ENCODE results near the gene CYTIP.

Gene CYTIP

GRCh38 chr2:157440404-157441071 is 3.4 kb downstream of the CYTIP start:
- POLR2A ChIA-PET, result no interaction called here
- DNase-seq (ENCODE audit: extremely low spot score), result no peak
- TF ChIP-seq TARDBP (IDR thresholded peaks at IDR 0.05) (no peak), HDGF (IDR thresholded peaks at IDR 0.05; ENCODE audit: borderline replicate concordance) (no peak), SUZ12 (IDR thresholded peaks at IDR 0.05) (no peak), SP1 (IDR thresholded peaks at IDR 0.05) (no peak), FOXM1 (IDR thresholded peaks at IDR 0.05; ENCODE audit: borderline replicate concordance) (no peak), LEF1 (IDR thresholded peaks at IDR 0.05; ENCODE audit: borderline replicate concordance) (no peak), CTBP1 (IDR thresholded peaks at IDR 0.05; ENCODE audit: borderline replicate concordance) (no peak), ZNF384 (IDR thresholded peaks at IDR 0.05) (no peak), ELF4 (IDR thresholded peaks at IDR 0.05) (no peak), NFRKB (IDR thresholded peaks at IDR 0.05) (no peak), FOXK2 (IDR thresholded peaks at IDR 0.05) (no peak), FOXA1 (IDR thresholded peaks at IDR 0.05) (no peak), ARNT (IDR thresholded peaks at IDR 0.05) (no peak), L3MBTL2 (conservative IDR thresholded peaks at IDR 0.05) (no peak), BHLHE40 (IDR thresholded peaks at IDR 0.05; ENCODE audit: borderline replicate concordance) (no peak), PKNOX1 (IDR thresholded peaks at IDR 0.05) (no peak)
- CTCF ChIA-PET, result interaction anchor here (0.6 kb wide), 1 partner anchor 356 kb away, joined by 4 read pairs; no protein-coding TSS in a partner anchor

GRCh38 chr2:157439824-157440186 is 4.1 kb downstream of the CYTIP start:
- TF ChIP-seq ARNT (IDR thresholded peaks at IDR 0.05) (no peak), CTBP1 (IDR thresholded peaks at IDR 0.05; ENCODE audit: borderline replicate concordance) (no peak), HDGF (IDR thresholded peaks at IDR 0.05; ENCODE audit: borderline replicate concordance) (no peak), ZNF384 (IDR thresholded peaks at IDR 0.05) (no peak), FOXA1 (IDR thresholded peaks at IDR 0.05) (no peak), L3MBTL2 (conservative IDR thresholded peaks at IDR 0.05) (no peak), FOXM1 (IDR thresholded peaks at IDR 0.05; ENCODE audit: borderline replicate concordance) (no peak), SUZ12 (IDR thresholded peaks at IDR 0.05) (no peak), TARDBP (IDR thresholded peaks at IDR 0.05) (no peak), BHLHE40 (IDR thresholded peaks at IDR 0.05; ENCODE audit: borderline replicate concordance) (no peak), NFRKB (IDR thresholded peaks at IDR 0.05) (no peak), ELF4 (IDR thresholded peaks at IDR 0.05) (no peak), LEF1 (IDR thresholded peaks at IDR 0.05; ENCODE audit: borderline replicate concordance) (no peak), SP1 (IDR thresholded peaks at IDR 0.05) (no peak), PKNOX1 (IDR thresholded peaks at IDR 0.05) (no peak)
- no peak for DNase-seq (ENCODE audit: extremely low spot score)
- ChIA-PET POLR2A (no interaction called here), CTCF (no interaction called here)

GRCh38 chr2:157438863-157439823 is 4.7 kb downstream of the CYTIP start:
- ChIA-PET POLR2A (no interaction called here), CTCF (no interaction called here)
- TF ChIP-seq L3MBTL2 (conservative IDR thresholded peaks at IDR 0.05) (no peak), CTBP1 (IDR thresholded peaks at IDR 0.05; ENCODE audit: borderline replicate concordance) (no peak), FOXM1 (IDR thresholded peaks at IDR 0.05; ENCODE audit: borderline replicate concordance) (no peak), BHLHE40 (IDR thresholded peaks at IDR 0.05; ENCODE audit: borderline replicate concordance) (no peak), FOXA1 (IDR thresholded peaks at IDR 0.05) (no peak), HDGF (IDR thresholded peaks at IDR 0.05; ENCODE audit: borderline replicate concordance) (no peak), SP1 (IDR thresholded peaks at IDR 0.05) (no peak), ZNF384 (IDR thresholded peaks at IDR 0.05) (no peak), PKNOX1 (IDR thresholded peaks at IDR 0.05) (no peak), TARDBP (IDR thresholded peaks at IDR 0.05) (no peak), LEF1 (IDR thresholded peaks at IDR 0.05; ENCODE audit: borderline replicate concordance) (no peak), FOXK2 (IDR thresholded peaks at IDR 0.05) (no peak), SUZ12 (IDR thresholded peaks at IDR 0.05) (no peak), ELF4 (IDR thresholded peaks at IDR 0.05) (no peak)
- DNase-seq (ENCODE audit: extremely low spot score), result no peak

GRCh38 chr2:157433394-157433793 is 10.5 kb downstream of the CYTIP start:
- no peak for TF ChIP-seq FOXK2 (IDR thresholded peaks at IDR 0.05)
- TF ChIP-seq BHLHE40 (IDR thresholded peaks at IDR 0.05; ENCODE audit: borderline replicate concordance), result no peak
- TF ChIP-seq ELF4 (IDR thresholded peaks at IDR 0.05), result no peak
- no peak for TF ChIP-seq ZNF384 (IDR thresholded peaks at IDR 0.05)
- TF ChIP-seq TARDBP (IDR thresholded peaks at IDR 0.05), result no peak
- no peak for TF ChIP-seq FOXM1 (IDR thresholded peaks at IDR 0.05; ENCODE audit: borderline replicate concordance)
- TF ChIP-seq FOXA1 (IDR thresholded peaks at IDR 0.05), result no peak
- TF ChIP-seq CTBP1 (IDR thresholded peaks at IDR 0.05; ENCODE audit: borderline replicate concordance), result no peak
- no peak for TF ChIP-seq LEF1 (IDR thresholded peaks at IDR 0.05; ENCODE audit: borderline replicate concordance)
- no peak for TF ChIP-seq NFRKB (IDR thresholded peaks at IDR 0.05)
- TF ChIP-seq ARNT (IDR thresholded peaks at IDR 0.05), result no peak
- no peak for TF ChIP-seq SUZ12 (IDR thresholded peaks at IDR 0.05)
- ChIA-PET CTCF (interaction anchor here (0.6 kb wide), 1 partner anchor 131 kb away, joined by 3 read pairs; no protein-coding TSS in a partner anchor), POLR2A (no interaction called here)
- no peak for DNase-seq (ENCODE audit: extremely low spot score)

- POLR2A ChIA-PET, result no interaction called here
These were observed 11.3 kb downstream of the CYTIP start for GRCh38 chr2:157432475-157433106.

More at GRCh38 chr2:157432475-157433106, 11.3 kb downstream of the CYTIP start:
- CTCF ChIA-PET, result no interaction called here
- TF ChIP-seq TARDBP (IDR thresholded peaks at IDR 0.05) (no peak), SP1 (IDR thresholded peaks at IDR 0.05) (no peak), FOXA1 (IDR thresholded peaks at IDR 0.05) (no peak), CTBP1 (IDR thresholded peaks at IDR 0.05; ENCODE audit: borderline replicate concordance) (no peak), L3MBTL2 (conservative IDR thresholded peaks at IDR 0.05) (no peak), ELF4 (IDR thresholded peaks at IDR 0.05) (no peak), NFRKB (IDR thresholded peaks at IDR 0.05) (no peak), PKNOX1 (IDR thresholded peaks at IDR 0.05) (no peak), LEF1 (IDR thresholded peaks at IDR 0.05; ENCODE audit: borderline replicate concordance) (no peak), HDGF (IDR thresholded peaks at IDR 0.05; ENCODE audit: borderline replicate concordance) (no peak), FOXM1 (IDR thresholded peaks at IDR 0.05; ENCODE audit: borderline replicate concordance) (no peak), SUZ12 (IDR thresholded peaks at IDR 0.05) (no peak)
- no peak for DNase-seq (ENCODE audit: extremely low spot score)

Data from HEK293T (cell line).